ENCODE measurements around the gene BAHD1. TPM values are rescaled to one million over a fixed set of nuclear protein-coding genes. Genes with fewer than 3 reads are reported as not detected.

The BAHD1 gene
- total RNA-seq, 4 donors from 2014 or later: 9.0 to 35.5 (median 26.4) TPM

GRCh38 chr15:40498891-40499290 lies 58.1 kb downstream of the BAHD1 start:
- Histone ChIP-seq H3K9me3 (no peaks in the 10 kb centered on the region), H3K27me3 (peaks cover 19% of the 10 kb centered on the region), H3K4me3 (no peak overlapping the region), H3K27ac (no peak overlapping the region), H3K36me3 (no peaks in the 10 kb centered on the region), H3K4me1 (no peaks in the 10 kb centered on the region)
- TF ChIP-seq POLR2A (IDR thresholded peaks at IDR 0.05) (no peak), EP300 (IDR thresholded peaks at IDR 0.05; ENCODE audit: low read depth) (no peak), CTCF (IDR thresholded peaks at IDR 0.05) (no peak), POLR2AphosphoS5 (IDR thresholded peaks at IDR 0.05) (no peak)
- in situ Hi-C loops (cut with MboI; ENCODE audit: low pct_ligation_motif_present in 1 of 4, low pct_unique_long_range_greater_than_20kb in 1 of 4, low sequenced_read_pairs in 3 of 4): no loop called here
- 78 to 80% methylated on average over 2 to 4 of the region's 4 CpGs for WGBS, 2 donors (ENCODE audit: low coverage in 1 of 2)
- intact Hi-C loops (cut with DNase I; ENCODE audit: low total_unique reads): no loop called here
- no peak for DNase-seq

- in situ Hi-C loops (cut with MboI; ENCODE audit: low pct_ligation_motif_present in 1 of 4, low pct_unique_long_range_greater_than_20kb in 1 of 4, low sequenced_read_pairs in 3 of 4) (no loop called here), intact Hi-C loops (cut with DNase I; ENCODE audit: low total_unique reads) (no loop called here)
- no peaks in the 10 kb centered on the region for H3K9me3 ChIP-seq
- H3K4me1 ChIP-seq: no peaks in the 10 kb centered on the region
- no peak overlapping the region for H3K4me3 ChIP-seq
- H3K36me3 ChIP-seq: no peaks in the 10 kb centered on the region
- H3K27me3 ChIP-seq: peaks cover 19% of the 10 kb centered on the region
- no peak for DNase-seq
- no peak for TF ChIP-seq CTCF (IDR thresholded peaks at IDR 0.05)
- TF ChIP-seq POLR2A (IDR thresholded peaks at IDR 0.05): no peak
- no peak for TF ChIP-seq POLR2AphosphoS5 (IDR thresholded peaks at IDR 0.05)
- no peak overlapping the region for H3K27ac ChIP-seq
- WGBS, 2 donors (ENCODE audit: low coverage in 1 of 2): 83% methylated on average over 4 of the region's 4 CpGs; no CpG with 5 or more reads in 1 of the 2 donors
Measured at GRCh38 chr15:40499931-40500330, 59.2 kb downstream of the BAHD1 start.

GRCh38 chr15:40500568-40501330 lies 60.0 kb downstream of the BAHD1 start:
- no peak for TF ChIP-seq EP300 (IDR thresholded peaks at IDR 0.05; ENCODE audit: low read depth)
- TF ChIP-seq CTCF (IDR thresholded peaks at IDR 0.05): no peak
- no peak for TF ChIP-seq POLR2AphosphoS5 (IDR thresholded peaks at IDR 0.05)
- in situ Hi-C loops (cut with MboI; ENCODE audit: low pct_ligation_motif_present in 1 of 4, low pct_unique_long_range_greater_than_20kb in 1 of 4, low sequenced_read_pairs in 3 of 4) (no loop called here), intact Hi-C loops (cut with DNase I; ENCODE audit: low total_unique reads) (no loop called here)
- Histone ChIP-seq H3K9me3 (no peaks in the 10 kb centered on the region), H3K27me3 (peaks cover 27% of the 10 kb centered on the region), H3K4me3 (no peak overlapping the region), H3K27ac (no peak overlapping the region), H3K4me1 (no peaks in the 10 kb centered on the region), H3K36me3 (no peaks in the 10 kb centered on the region)
- 38 to 66% methylated on average over 4 of the region's 4 CpGs for WGBS, 2 donors (ENCODE audit: low coverage in 1 of 2)
- DNase-seq: no peak

GRCh38 chr15:40501487-40501886 lies 60.7 kb downstream of the BAHD1 start:
- TF ChIP-seq EP300 (IDR thresholded peaks at IDR 0.05; ENCODE audit: low read depth): no peak
- no peak for TF ChIP-seq CTCF (IDR thresholded peaks at IDR 0.05)
- TF ChIP-seq POLR2AphosphoS5 (IDR thresholded peaks at IDR 0.05): no peak
- no peak for TF ChIP-seq POLR2A (IDR thresholded peaks at IDR 0.05)
- Histone ChIP-seq H3K27ac (no peak overlapping the region), H3K36me3 (no peaks in the 10 kb centered on the region), H3K4me1 (no peaks in the 10 kb centered on the region), H3K4me3 (no peak overlapping the region), H3K27me3 (peaks cover 27% of the 10 kb centered on the region), H3K9me3 (no peaks in the 10 kb centered on the region)
- no peak for DNase-seq
- in situ Hi-C loops (cut with MboI; ENCODE audit: low pct_ligation_motif_present in 1 of 4, low pct_unique_long_range_greater_than_20kb in 1 of 4, low sequenced_read_pairs in 3 of 4) (no loop called here), intact Hi-C loops (cut with DNase I; ENCODE audit: low total_unique reads) (no loop called here)
- WGBS, 2 donors (ENCODE audit: low coverage in 1 of 2): 73 to 80% methylated on average over 4 to 6 of the region's 6 CpGs

Data from transverse colon (tissue), 4 donors.